IMR-90 (cell line): ENCODE results near the gene MMP24. TPM values are rescaled to one million over a fixed set of nuclear protein-coding genes. Genes with fewer than 3 reads are reported as not detected.

Experiments
- ATAC-seq: fragments of 200-7000 bp; cut with Tn5 transposase; 2 replicates; pipeline ENCODE4 v1.9.1; 2020; ENCODE audit warnings: low read depth, mild to moderate bottlenecking, moderate library complexity
- BruUV-seq: library from RNA; stranded (reverse); fragments of 400-500 nt; replicated peaks from 2 replicates; lab custom pipeline; 2021; lab: Mats Ljungman, UMichigan
- CTCF ChIA-PET: fragments of 300-600 bp; formaldehyde crosslinking; extraction: SDS; loops from one replicate; lab custom pipeline; 2021; ENCODE audit warnings: antibody characterized with exemption; lab: Yijun Ruan, JAX
- POLR2A ChIA-PET: fragments of 300-600 bp; sonication (Branson Sonifier 250); formaldehyde crosslinking; loops from one replicate; lab custom pipeline; 2022; ENCODE audit warnings: antibody characterized with exemption; ENCODE audit not compliant: unreplicated experiment; lab: Charles Lee
- DNase-seq: peaks from one replicate; pipeline ENCODE4 v3.0.0; 2013
- H2AFZ ChIP-seq: replicated peaks from 2 replicates; pipeline ENCODE3; 2013; ENCODE audit warnings: low read length, mild to moderate bottlenecking; ENCODE audit not compliant: poor library complexity
- H2AK5ac ChIP-seq: 2 replicates; pipeline ENCODE4 v1.6.1; 2013; ENCODE audit warnings: low read depth, low read length, inconsistent platforms
- H2AK9ac ChIP-seq: replicated peaks from 2 replicates; pipeline ENCODE3; 2013; ENCODE audit warnings: mild to moderate bottlenecking, low read depth, low read length, moderate library complexity; ENCODE audit not compliant: poor library complexity
- H2BK120ac ChIP-seq: 2 replicates; pipeline ENCODE4 v1.6.1; 2013; ENCODE audit warnings: low read depth, low read length, inconsistent platforms
- H2BK15ac ChIP-seq: 3 replicates; pipeline ENCODE4 v1.6.1; 2013; ENCODE audit warnings: low read depth, low read length, inconsistent platforms
- H2BK20ac ChIP-seq: 2 replicates; pipeline ENCODE4 v1.6.1; 2013; ENCODE audit warnings: low read depth, mild to moderate bottlenecking, inconsistent platforms, low read length, moderate library complexity
- H2BK5ac ChIP-seq: 2 replicates; pipeline ENCODE4 v1.6.1; 2013; ENCODE audit warnings: mild to moderate bottlenecking, low read depth, low read length, inconsistent platforms; ENCODE audit not compliant: poor library complexity, severe bottlenecking
- H3K14ac ChIP-seq: replicated peaks from 2 replicates; pipeline ENCODE4 v1.6.1; 2013; ENCODE audit warnings: low read depth, low read length, inconsistent platforms
- H3K18ac ChIP-seq: 2 replicates; pipeline ENCODE4 v1.6.1; 2013; ENCODE audit warnings: low read depth, low read length, control low read depth
- H3K23ac ChIP-seq: 2 replicates; pipeline ENCODE4 v1.6.1; 2013; ENCODE audit warnings: low read depth, low read length, inconsistent platforms
- H3K27ac ChIP-seq: 2 replicates; pipeline ENCODE4 v1.5.1; 2013; ENCODE audit warnings: mild to moderate bottlenecking, control low read depth, low read length; ENCODE audit not compliant: insufficient read depth
- H3K27me3 ChIP-seq: 2 replicates; pipeline ENCODE4 v1.6.1; 2013; ENCODE audit warnings: low read length; ENCODE audit not compliant: control insufficient read depth, insufficient read depth
- H3K36me3 ChIP-seq: 2 replicates; pipeline ENCODE4 v1.6.1; 2013; ENCODE audit warnings: low read length, mixed read lengths; ENCODE audit not compliant: control insufficient read depth, insufficient read depth
- H3K4ac ChIP-seq: 2 replicates; pipeline ENCODE4 v1.6.1; 2013; ENCODE audit warnings: low read depth, low read length, inconsistent platforms
- H3K4me1 ChIP-seq: 2 replicates; pipeline ENCODE4 v1.6.1; 2013; ENCODE audit warnings: low read length, mixed read lengths; ENCODE audit not compliant: control insufficient read depth, insufficient read depth
- H3K4me2 ChIP-seq: 2 replicates; pipeline ENCODE4 v1.6.1; 2013; ENCODE audit warnings: low read depth, mild to moderate bottlenecking, control low read depth, low read length, moderate library complexity
- H3K4me3 ChIP-seq: 2 replicates; pipeline ENCODE4 v1.5.1; 2013; ENCODE audit warnings: low read depth, mild to moderate bottlenecking, control low read depth, low read length, moderate library complexity; ENCODE audit not compliant: insufficient read depth
- H3K56ac ChIP-seq: 2 replicates; pipeline ENCODE4 v1.6.1; 2013; ENCODE audit warnings: low read length, inconsistent platforms; ENCODE audit not compliant: insufficient read depth; ENCODE audit errors: extremely low read depth
- H3K79me1 ChIP-seq, 2 experiments: 2 replicates each; pipeline ENCODE4 v1.6.1; 2013; ENCODE audit warnings: low read length in 2 of 2, inconsistent platforms in 1 of 2, low read depth in 1 of 2
- H3K9ac ChIP-seq: 2 replicates; pipeline ENCODE4 v1.6.1; 2013; ENCODE audit warnings: low read depth, low read length, control low read depth
- H3K9me1 ChIP-seq: 2 replicates; pipeline ENCODE4 v1.6.1; 2013; ENCODE audit warnings: low read length, inconsistent platforms; ENCODE audit not compliant: insufficient read depth
- H3K9me3 ChIP-seq: 2 replicates; pipeline ENCODE4 v1.6.1; 2013; ENCODE audit warnings: low read length; ENCODE audit not compliant: control insufficient read depth, insufficient read depth
- H4K20me1 ChIP-seq: 2 replicates; pipeline ENCODE4 v1.6.1; 2013; ENCODE audit warnings: low read length, inconsistent platforms; ENCODE audit not compliant: insufficient read depth
- H4K5ac ChIP-seq: 2 replicates; pipeline ENCODE4 v1.6.1; 2013; ENCODE audit warnings: mild to moderate bottlenecking, low read depth, low read length, control low read depth
- H4K8ac ChIP-seq, 2 experiments: 2 replicates each; pipeline ENCODE4 v1.6.1; 2013; ENCODE audit warnings: low read depth in 2 of 2, low read length in 2 of 2, control low read depth in 1 of 2, inconsistent platforms in 1 of 2
- H4K91ac ChIP-seq: 2 replicates; pipeline ENCODE4 v1.6.1; 2013; ENCODE audit warnings: low read depth, low read length, inconsistent platforms; ENCODE audit not compliant: insufficient read depth
- BHLHE40 ChIP-seq: fragments of 150-350 bp; IDR thresholded peaks from 2 replicates; pipeline ENCODE4 v1.6.1; 2016; ENCODE audit warnings: mild to moderate bottlenecking, low read depth, low read length
- CEBPB ChIP-seq: IDR thresholded peaks from 2 replicates; pipeline ENCODE4 v1.6.1; 2012; ENCODE audit warnings: low read depth, low read length, improper control_type of control experiment
- CHD1 ChIP-seq: IDR thresholded peaks from 2 replicates; pipeline ENCODE4 v1.6.1; 2012; ENCODE audit warnings: low read depth, low read length, improper control_type of control experiment
- CTCF ChIP-seq: conservative IDR thresholded peaks from 2 replicates; pipeline ENCODE4 v1.5.1; 2012; ENCODE audit warnings: mild to moderate bottlenecking, low read depth, low read length, improper control_type of control experiment
- FOS ChIP-seq: fragments of 150-350 bp; IDR thresholded peaks from 2 replicates; pipeline ENCODE4 v1.6.1; 2016; ENCODE audit warnings: low read depth, low read length
- MAZ ChIP-seq: IDR thresholded peaks from 2 replicates; pipeline ENCODE4 v1.6.1; 2012; ENCODE audit warnings: low read depth, mild to moderate bottlenecking, low read length, improper control_type of control experiment, moderate library complexity, borderline replicate concordance
- MXI1 ChIP-seq: IDR thresholded peaks from 2 replicates; pipeline ENCODE4 v1.6.1; 2012; ENCODE audit warnings: low read depth, mild to moderate bottlenecking, low read length, moderate library complexity, borderline replicate concordance
- NFE2L2 ChIP-seq: fragments of 150-350 bp; IDR thresholded peaks from 2 replicates; pipeline ENCODE4 v1.6.1; 2016; ENCODE audit warnings: low read depth, mild to moderate bottlenecking, low read length
- POLR2A ChIP-seq: IDR thresholded peaks from 2 replicates; pipeline ENCODE4 v1.6.1; 2012; ENCODE audit warnings: mild to moderate bottlenecking, low read depth, low read length
- RFX5 ChIP-seq: IDR thresholded peaks from 2 replicates; pipeline ENCODE4 v1.8.0; 2012; ENCODE audit warnings: low read depth, mild to moderate bottlenecking, low read length, moderate library complexity
- SMC3 ChIP-seq: fragments of 150-350 bp; IDR thresholded peaks from 2 replicates; pipeline ENCODE4 v1.6.1; 2016; ENCODE audit warnings: low read depth, mild to moderate bottlenecking, antibody characterized with exemption, low read length, moderate library complexity
- WGBS, 2 experiments: methylation state at CpG; one replicate each; pipeline versions ENCODE4 v1.1.5 to v1.1.7; 2013; ENCODE audit warnings: missing lambda C conversion rate in 2 of 2; ENCODE audit not compliant: insufficient read length in 1 of 2; ENCODE audit errors: extremely low coverage in 2 of 2; 5-methylcytosine and 5-hydroxymethylcytosine counted together
- dilution Hi-C: fragments of 300-500 bp; cut with HindIII; formaldehyde crosslinking; loops from one replicate; pipeline ENCODE4 v1.14.3; 2018; ENCODE audit warnings: low sequenced_read_pairs; ENCODE audit not compliant: unreplicated experiment
- in situ Hi-C: fragments of 300-500 bp; cut with MboI; formaldehyde crosslinking; loops from 3 replicates; pipeline ENCODE4 v1.14.3; 2019; ENCODE audit warnings: low sequenced_read_pairs, inconsistent platforms, mixed read lengths
- intact Hi-C: fragments of 100-400 bp; cut with micrococcal nuclease; formaldehyde crosslinking; loops from 2 replicates; pipeline ENCODE4 v1.10.0; 2022
- polyA plus RNA-seq, 3 experiments: library from polyadenylated mRNA; depleted of rRNA; stranded (reverse); fragments of >200 nt; gene quantifications; 2 replicates each; pipeline ENCODE4 v1.2.3, GENCODE V29; 2012; ENCODE audit warnings: low replicate concordance in 1 of 3
- total RNA-seq: library from RNA; depleted of rRNA; stranded (reverse); fragments of >200 nt; gene quantifications from 2 replicates; pipeline ENCODE4 v1.2.3, GENCODE V29; 2012
- TF ChIP-seq, protein P1 (sequence below): fragments of 150-350 bp; IDR thresholded peaks from 2 replicates; pipeline ENCODE4 v1.6.1; 2016; ENCODE audit warnings: low read depth, mild to moderate bottlenecking, low read length, moderate library complexity, borderline replicate concordance

MMP24 gene
- total and polyA plus RNA-seq, 2 of the 4 experiments (the other 2 are of a cell fraction), result 0.36 to 0.79 TPM

DNA sequence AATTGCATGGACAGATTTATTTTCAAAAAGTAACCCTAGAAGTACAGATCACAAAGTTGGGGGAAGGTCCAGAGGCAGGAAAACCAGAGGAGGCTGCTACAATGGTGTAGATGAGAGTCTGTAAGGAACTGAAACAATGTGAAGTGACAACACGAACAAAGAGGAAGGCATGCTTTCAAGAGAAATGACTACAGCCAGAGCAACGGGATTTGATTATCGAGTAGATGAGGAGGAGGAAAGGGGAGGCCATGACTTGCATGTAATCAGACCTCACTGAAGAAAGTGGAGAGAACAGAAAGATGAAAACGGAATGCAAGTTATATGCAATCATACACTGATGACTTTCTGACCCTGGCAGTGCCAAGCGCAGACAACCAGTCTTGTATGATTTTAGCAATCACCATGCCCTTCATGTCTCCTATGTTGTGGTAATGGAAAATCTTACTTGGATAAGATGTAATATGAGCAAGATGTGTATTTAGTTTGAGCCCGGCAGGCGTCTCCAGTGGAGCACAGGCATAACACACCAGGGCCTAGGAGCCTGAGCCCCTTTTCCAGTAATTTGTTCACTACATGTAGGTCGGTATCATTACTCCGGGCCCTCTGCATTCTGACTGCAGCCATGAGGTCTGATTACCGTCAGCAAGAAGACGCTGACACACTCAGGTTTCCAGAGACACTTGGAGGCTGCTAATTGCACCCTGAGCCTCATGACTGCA is 99.7 kb downstream of the MMP24 start:
- H3K9me1 ChIP-seq, result peaks cover 23% of the 10 kb centered on the region
- no peaks in the 10 kb centered on the region for H3K27me3 ChIP-seq
- WGBS, 2 experiments, result 93% methylated on average over 6 of the region's 11 CpGs; no CpG with 5 or more reads in 1 of the 2 experiments
- intact Hi-C loops (no loop called here), in situ Hi-C loops (no loop called here), dilution Hi-C loops (no loop called here)
- H2BK15ac ChIP-seq, result peak overlapping the region; percentile 51; the same call in 2 of the 3 replicates
- peak overlapping the region; percentile 67 for H2BK120ac ChIP-seq
- peaks cover 0 to 36% of the 10 kb centered on the region in 2 experiments; a peak in 2 of 4 replicates for H3K79me1 ChIP-seq
- ATAC-seq (no peak), DNase-seq (no peak)
- no TSS peak for BruUV-seq
- H3K36me3 ChIP-seq, result no peaks in the 10 kb centered on the region
- H3K4me3 ChIP-seq, result no peak overlapping the region
- peak overlapping the region; percentile 17; the same call in 1 of the 2 replicates for H3K18ac ChIP-seq
- H3K4me2 ChIP-seq, result no peak overlapping the region
- H2AK9ac ChIP-seq, result no peak overlapping the region
- TF ChIP-seq SMC3 (no peak), RFX5 (no peak), CHD1 (no peak), CEBPB (no peak), NFE2L2 (no peak), POLR2A (no peak), CTCF (no peak), MXI1 (no peak), BHLHE40 (no peak), FOS (no peak), MAZ (no peak)
- TF ChIP-seq, protein P1, sequence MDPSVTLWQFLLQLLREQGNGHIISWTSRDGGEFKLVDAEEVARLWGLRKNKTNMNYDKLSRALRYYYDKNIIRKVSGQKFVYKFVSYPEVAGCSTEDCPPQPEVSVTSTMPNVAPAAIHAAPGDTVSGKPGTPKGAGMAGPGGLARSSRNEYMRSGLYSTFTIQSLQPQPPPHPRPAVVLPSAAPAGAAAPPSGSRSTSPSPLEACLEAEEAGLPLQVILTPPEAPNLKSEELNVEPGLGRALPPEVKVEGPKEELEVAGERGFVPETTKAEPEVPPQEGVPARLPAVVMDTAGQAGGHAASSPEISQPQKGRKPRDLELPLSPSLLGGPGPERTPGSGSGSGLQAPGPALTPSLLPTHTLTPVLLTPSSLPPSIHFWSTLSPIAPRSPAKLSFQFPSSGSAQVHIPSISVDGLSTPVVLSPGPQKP, result no peak
- H3K4ac ChIP-seq, result peak overlapping the region; percentile 61
- H3K14ac ChIP-seq, result peak overlapping the region; percentile 3; the same call in 1 of the 2 replicates
- CTCF ChIA-PET, result no interaction called here
- H3K23ac ChIP-seq, result peak overlapping the region; percentile 18; the same call in 1 of the 2 replicates
- peaks cover 14% of the 10 kb centered on the region for H3K4me1 ChIP-seq
- H4K91ac ChIP-seq, result peak overlapping the region; percentile 21; the same call in 1 of the 2 replicates
- H3K27ac ChIP-seq, result no peak overlapping the region
- no peaks in the 10 kb centered on the region for H4K20me1 ChIP-seq
- POLR2A ChIA-PET, result no interaction called here
- no peaks in the 10 kb centered on the region for H3K9me3 ChIP-seq
- peak overlapping the region; percentile 30 for H4K5ac ChIP-seq
- peak overlapping the region; percentile 71 for H2AK5ac ChIP-seq
- H2BK5ac ChIP-seq, result no peak overlapping the region
- no peak overlapping the region for H2AFZ ChIP-seq
- H3K56ac ChIP-seq, result no peak overlapping the region
- peak overlapping the region in 1 of 2 experiments; percentile 58; a peak in 1 of 4 replicates for H4K8ac ChIP-seq
- H3K9ac ChIP-seq, result no peak overlapping the region
- peak overlapping the region; percentile 61; the same call in 1 of the 2 replicates for H2BK20ac ChIP-seq
